Small intestine (tissue), 7 donors: Measurements from ENCODE around the gene HNRNPF. TPM values are rescaled to one million over a fixed set of nuclear protein-coding genes. Genes with fewer than 3 reads are reported as not detected.
"Not testable (repeated sequence)": the region's sequence is repeated elsewhere in the genome, so short reads cannot be mapped to it uniquely, and the experiment has no call there.

Experiments used
- DNase-seq, 2 donors: peaks; one replicate each; pipeline versions ENCODE4 v3.0.0 to v3.0.0-alpha.2; 2013
- FAIRE-seq: peaks from 2 replicates; lab custom pipeline; 2012; peaks lifted over from hg19 to GRCh38; lab: Jason Lieb, UNC
- H3K27ac ChIP-seq, 3 donors: one replicate each; pipeline ENCODE4 v1.5.1; 2013; ENCODE audit warnings: low read length in 2 of 3, mild to moderate bottlenecking in 2 of 3, control low read depth in 1 of 3, inconsistent platforms in 1 of 3, low read depth in 1 of 3, moderate library complexity in 1 of 3
- H3K27me3 ChIP-seq, 3 donors: one replicate each; pipeline ENCODE4 v1.6.1; 2013; ENCODE audit warnings: low read length in 3 of 3, inconsistent platforms in 1 of 3; ENCODE audit not compliant: control insufficient read depth in 3 of 3, insufficient read depth in 3 of 3
- H3K36me3 ChIP-seq, 3 donors: one replicate each; pipeline ENCODE4 v1.6.1; 2013; ENCODE audit warnings: low read length in 3 of 3, inconsistent platforms in 1 of 3, low read depth in 1 of 3, mild to moderate bottlenecking in 1 of 3, moderate library complexity in 1 of 3; ENCODE audit not compliant: control insufficient read depth in 3 of 3, insufficient read depth in 2 of 3
- H3K4me1 ChIP-seq, 3 donors: one replicate each; pipeline ENCODE4 v1.6.1; 2013; ENCODE audit warnings: low read length in 2 of 3, inconsistent platforms in 1 of 3, low read depth in 1 of 3, mild to moderate bottlenecking in 1 of 3, moderate library complexity in 1 of 3; ENCODE audit not compliant: control insufficient read depth in 3 of 3, insufficient read depth in 2 of 3
- H3K4me3 ChIP-seq, 3 donors: one replicate each; pipeline ENCODE4 v1.5.1; 2013; ENCODE audit warnings: low read length in 3 of 3, control low read depth in 1 of 3, inconsistent platforms in 1 of 3, low read depth in 1 of 3, mild to moderate bottlenecking in 1 of 3, moderate library complexity in 1 of 3
- H3K9me3 ChIP-seq, 2 donors: one replicate each; pipeline ENCODE4 v1.6.1; 2013; ENCODE audit warnings: low read depth in 1 of 2, low read length in 1 of 2; ENCODE audit not compliant: control insufficient read depth in 2 of 2, insufficient read depth in 1 of 2
- WGBS, 3 donors: extraction: QIAGEN DNeasy Blood & Tissue Kit; methylation state at CpG; one replicate each; pipeline ENCODE4 v1.1.7; 2013; 5-methylcytosine and 5-hydroxymethylcytosine counted together
- polyA plus RNA-seq, 4 donors: library from polyadenylated mRNA; stranded (reverse) in 3 of 4; unstranded in 1 of 4; fragments of 200-250 nt in 3 of 4; fragments of 120-200 nt in 1 of 4; gene quantifications; one replicate each; pipeline versions ENCODE4 v1.2.1 to v1.2.3, GENCODE V29; 2013
- donor health status: healthy with polysubstance abuse.
- donor health status: control.
- donor health status: control.
- donor health status: Bipolar disorder and iron deficiency.
- donor health status: healthy.

HNRNPF gene
- polyA plus RNA-seq, 4 donors: 138 to 241 (median 176) TPM

GRCh38 chr10:43448742-43449141 is 39.8 kb upstream of the HNRNPF start:
- 86 to 96% (median 90%) methylated on average over 2 of the region's 2 CpGs for WGBS, 3 donors
- no peak for FAIRE-seq
- H3K36me3 ChIP-seq: peaks cover 0 to 11% (median 0%) of the 10 kb centered on the region in 3 donors

GRCh38 chr10:43446219-43447017 is 37.4 kb upstream of the HNRNPF start:
- H3K4me1 ChIP-seq, FAIRE-seq, H3K27me3 ChIP-seq, DNase-seq, H3K27ac ChIP-seq, H3K4me3 ChIP-seq: not testable (repeated sequence)
- 95 to 98% (median 98%) methylated on average over 42 to 53 of the region's 53 CpGs for WGBS, 3 donors
- peaks cover 0 to 14% (median 0%) of the 10 kb centered on the region in 3 donors for H3K36me3 ChIP-seq
- peaks cover 0 to 26% of the 10 kb centered on the region in 2 donors for H3K9me3 ChIP-seq

More at GRCh38 chr10:43448742-43449141, 39.8 kb upstream of the HNRNPF start:
- DNase-seq: no peak
- Histone ChIP-seq H3K27ac (no peak overlapping the region), H3K4me1 (no peaks in the 10 kb centered on the region), H3K27me3 (no peaks in the 10 kb centered on the region), H3K9me3 (peaks cover 0 to 26% of the 10 kb centered on the region in 2 donors), H3K4me3 (no peak overlapping the region)

- DNase-seq (no peak), FAIRE-seq (no peak)
- Histone ChIP-seq H3K9me3 (peaks cover 0 to 26% of the 10 kb centered on the region in 2 donors), H3K4me3 (no peak overlapping the region), H3K27ac (no peak overlapping the region), H3K27me3 (no peaks in the 10 kb centered on the region), H3K36me3 (peaks cover 0 to 14% (median 0%) of the 10 kb centered on the region in 3 donors), H3K4me1 (no peaks in the 10 kb centered on the region)
- 86 to 91% (median 88%) methylated on average over 2 of the region's 2 CpGs for WGBS, 3 donors
Measured at GRCh38 chr10:43444897-43445466, 36.0 kb upstream of the HNRNPF start.

- peak in 1 of 2 donors; percentile 17 for DNase-seq
- H3K4me3 ChIP-seq: no peak overlapping the region
- peaks cover 0 to 14% (median 0%) of the 10 kb centered on the region in 3 donors for H3K36me3 ChIP-seq
- no peaks in the 10 kb centered on the region for H3K4me1 ChIP-seq
- FAIRE-seq: no peak
- no peak overlapping the region for H3K27ac ChIP-seq
- no peaks in the 10 kb centered on the region for H3K27me3 ChIP-seq
- 77 to 80% (median 78%) methylated on average over 7 of the region's 7 CpGs for WGBS, 3 donors
- peaks cover 0 to 26% of the 10 kb centered on the region in 2 donors for H3K9me3 ChIP-seq
Measured at GRCh38 chr10:43444323-43444722, 35.3 kb upstream of the HNRNPF start.

- H3K4me3 ChIP-seq: no peak overlapping the region
- WGBS, 3 donors: 84 to 86% (median 86%) methylated on average over 5 of the region's 5 CpGs
- no peaks in the 10 kb centered on the region for H3K4me1 ChIP-seq
- peaks cover 0 to 9% (median 0%) of the 10 kb centered on the region in 3 donors for H3K36me3 ChIP-seq
- H3K27ac ChIP-seq: peak overlapping the region in 1 of 3 donors; percentile 11
- FAIRE-seq (no peak), DNase-seq (no peak)
- no peaks in the 10 kb centered on the region for H3K27me3 ChIP-seq
- H3K9me3 ChIP-seq: peaks cover 0 to 12% of the 10 kb centered on the region in 2 donors
Measured at GRCh38 chr10:43440463-43441134, 31.6 kb upstream of the HNRNPF start.

GRCh38 chr10:43437141-43437870 is 28.3 kb upstream of the HNRNPF start:
- peak in 1 of 2 donors; percentile 50 for DNase-seq
- Histone ChIP-seq H3K27ac (peak overlapping the region; percentile 91 to 100 (median 98)), H3K9me3 (no peaks in the 10 kb centered on the region), H3K36me3 (peaks cover 0 to 2% (median 0%) of the 10 kb centered on the region in 3 donors), H3K27me3 (no peaks in the 10 kb centered on the region), H3K4me1 (peaks cover 0 to 3% (median 0%) of the 10 kb centered on the region in 3 donors), H3K4me3 (peak overlapping the region; percentile 59 to 98 (median 82))
- no peak for FAIRE-seq
- 5 to 8% (median 6%) methylated on average over 22 to 30 of the region's 30 CpGs for WGBS, 3 donors

- peak within 1 kb of the TSS; percentile 59 to 98 (median 82) for H3K4me3 ChIP-seq
- FAIRE-seq: no peak
Measured at GRCh38 chr10:43436291-43437140, 27.5 kb upstream of the HNRNPF start, which contains the start of gene ZNF487. Gene ZNF487 (plus strand): TSS chr10:43437111. CDS start chr10:43475814, 38,703 bp downstream.

More at GRCh38 chr10:43436291-43437140, 27.5 kb upstream of the HNRNPF start, which contains the start of gene ZNF487:
- 0 to 1% (median 0%) methylated on average over 63 to 69 of the region's 69 CpGs for WGBS, 3 donors
- Histone ChIP-seq H3K9me3 (no peaks in the 10 kb centered on the region), H3K27me3 (no peaks in the 10 kb centered on the region), H3K36me3 (peaks cover 0 to 2% (median 0%) of the 10 kb centered on the region in 3 donors), H3K4me1 (peaks cover 0 to 3% (median 0%) of the 10 kb centered on the region in 3 donors), H3K27ac (peak within 1 kb of the TSS; percentile 91 to 100 (median 98))
- peak; percentile 89 to 98 for DNase-seq
